A549 (cell line): Measurements from ENCODE around the gene FBXL5.

ENCODE experiments used
- EP300 ChIP-seq, 2 experiments: fragments of >200 bp; sonication (Bioruptor Twin); formaldehyde crosslinking; IDR thresholded peaks; 2 replicates in 1 of 2; 3 replicates in 1 of 2; pipeline ENCODE4 v1.6.1; 2016 to 2017
- JUN ChIP-seq, 2 experiments: fragments of >200 bp; sonication (Bioruptor Twin); formaldehyde crosslinking; IDR thresholded peaks; 2 replicates in 1 of 2; 3 replicates in 1 of 2; pipeline ENCODE4 v1.6.1; 2016 to 2017
- MAZ ChIP-seq: fragments of 150-350 bp; IDR thresholded peaks from 2 replicates; pipeline ENCODE4 v1.6.1; 2014; ENCODE audit warnings: antibody characterized with exemption, low read depth, low read length, borderline replicate concordance
- NPAS2 ChIP-seq: fragments of 250-450 bp; sonication (Bioruptor Pico); IDR thresholded peaks from 2 replicates; pipeline ENCODE4 v1.8.0; 2022; ENCODE audit warnings: mild to moderate bottlenecking, moderate library complexity, borderline replicate concordance
- NR3C1 ChIP-seq: fragments of >200 bp; sonication (Bioruptor Twin); formaldehyde crosslinking; IDR thresholded peaks from 3 replicates; pipeline ENCODE4 v1.6.1; 2017
- PHF8 ChIP-seq: fragments of 200-600 bp; sonication (generic); IDR thresholded peaks from 2 replicates; pipeline ENCODE4 v1.6.1; 2016; ENCODE audit warnings: low read depth, mild to moderate bottlenecking, antibody characterized with exemption, moderate library complexity, borderline replicate concordance
- POLR2AphosphoS2 ChIP-seq: conservative IDR thresholded peaks from 2 replicates; pipeline ENCODE4 v1.6.1; 2012; ENCODE audit warnings: low read length, improper control_type of control experiment, inconsistent platforms
- RFX5 ChIP-seq: fragments of 450-650 bp; IDR thresholded peaks from 2 replicates; pipeline ENCODE4 v1.7.1; 2014; ENCODE audit warnings: antibody characterized with exemption, mild to moderate bottlenecking, moderate library complexity
- TF ChIP-seq, protein P1 (sequence below): fragments of >200 bp; sonication (Bioruptor Twin); formaldehyde crosslinking; IDR thresholded peaks from 3 replicates; pipeline ENCODE4 v1.5.1; 2016
- TF ChIP-seq, protein P2 (sequence below): IDR thresholded peaks from 2 replicates; pipeline ENCODE4 v1.6.1; 2012
- TF ChIP-seq, protein P3 (sequence below): fragments of 200-600 bp; sonication (generic); IDR thresholded peaks from 2 replicates; pipeline ENCODE4 v1.6.1; 2016; ENCODE audit warnings: antibody characterized with exemption, mild to moderate bottlenecking, moderate library complexity
- TF ChIP-seq, protein P4 (sequence below): fragments of 150-350 bp; IDR thresholded peaks from 2 replicates; pipeline ENCODE4 v1.6.1; 2014; ENCODE audit warnings: low read depth, mild to moderate bottlenecking, low read length
- TF ChIP-seq, protein P5 (sequence below): IDR thresholded peaks from 2 replicates; pipeline ENCODE4 v1.6.1; 2012

DNA sequence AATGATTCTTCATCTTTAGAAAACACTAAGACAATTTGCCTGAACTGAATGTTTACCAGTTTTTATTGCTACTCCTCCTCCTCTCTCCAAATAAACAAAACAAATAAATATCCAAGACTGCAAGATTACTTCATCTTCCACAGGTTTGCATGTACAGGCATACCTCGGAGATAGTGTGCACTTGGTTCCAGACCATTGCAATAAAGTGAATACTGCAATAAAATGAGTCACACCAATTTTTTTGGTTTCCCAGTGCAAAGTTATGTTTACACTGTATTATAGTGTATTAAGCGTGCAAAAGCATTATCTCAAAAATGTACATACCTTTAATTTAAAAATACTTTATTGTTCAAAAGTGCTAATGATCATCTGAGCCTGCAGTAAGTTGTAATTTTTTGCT lies 53.3 kb downstream of the FBXL5 start:
- no peak for TF ChIP-seq NR3C1
- TF ChIP-seq, protein P1, sequence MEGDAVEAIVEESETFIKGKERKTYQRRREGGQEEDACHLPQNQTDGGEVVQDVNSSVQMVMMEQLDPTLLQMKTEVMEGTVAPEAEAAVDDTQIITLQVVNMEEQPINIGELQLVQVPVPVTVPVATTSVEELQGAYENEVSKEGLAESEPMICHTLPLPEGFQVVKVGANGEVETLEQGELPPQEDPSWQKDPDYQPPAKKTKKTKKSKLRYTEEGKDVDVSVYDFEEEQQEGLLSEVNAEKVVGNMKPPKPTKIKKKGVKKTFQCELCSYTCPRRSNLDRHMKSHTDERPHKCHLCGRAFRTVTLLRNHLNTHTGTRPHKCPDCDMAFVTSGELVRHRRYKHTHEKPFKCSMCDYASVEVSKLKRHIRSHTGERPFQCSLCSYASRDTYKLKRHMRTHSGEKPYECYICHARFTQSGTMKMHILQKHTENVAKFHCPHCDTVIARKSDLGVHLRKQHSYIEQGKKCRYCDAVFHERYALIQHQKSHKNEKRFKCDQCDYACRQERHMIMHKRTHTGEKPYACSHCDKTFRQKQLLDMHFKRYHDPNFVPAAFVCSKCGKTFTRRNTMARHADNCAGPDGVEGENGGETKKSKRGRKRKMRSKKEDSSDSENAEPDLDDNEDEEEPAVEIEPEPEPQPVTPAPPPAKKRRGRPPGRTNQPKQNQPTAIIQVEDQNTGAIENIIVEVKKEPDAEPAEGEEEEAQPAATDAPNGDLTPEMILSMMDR = no peak
- no peak for TF ChIP-seq PHF8
- TF ChIP-seq EP300 (IDR thresholded peaks at IDR 0.05) = no peak
- TF ChIP-seq POLR2AphosphoS2 = no peak
- no peak for TF ChIP-seq JUN (IDR thresholded peaks at IDR 0.05)
- no peak for TF ChIP-seq RFX5
- TF ChIP-seq, protein P2, sequence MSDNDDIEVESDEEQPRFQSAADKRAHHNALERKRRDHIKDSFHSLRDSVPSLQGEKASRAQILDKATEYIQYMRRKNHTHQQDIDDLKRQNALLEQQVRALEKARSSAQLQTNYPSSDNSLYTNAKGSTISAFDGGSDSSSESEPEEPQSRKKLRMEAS = no peak
- TF ChIP-seq, protein P3, sequence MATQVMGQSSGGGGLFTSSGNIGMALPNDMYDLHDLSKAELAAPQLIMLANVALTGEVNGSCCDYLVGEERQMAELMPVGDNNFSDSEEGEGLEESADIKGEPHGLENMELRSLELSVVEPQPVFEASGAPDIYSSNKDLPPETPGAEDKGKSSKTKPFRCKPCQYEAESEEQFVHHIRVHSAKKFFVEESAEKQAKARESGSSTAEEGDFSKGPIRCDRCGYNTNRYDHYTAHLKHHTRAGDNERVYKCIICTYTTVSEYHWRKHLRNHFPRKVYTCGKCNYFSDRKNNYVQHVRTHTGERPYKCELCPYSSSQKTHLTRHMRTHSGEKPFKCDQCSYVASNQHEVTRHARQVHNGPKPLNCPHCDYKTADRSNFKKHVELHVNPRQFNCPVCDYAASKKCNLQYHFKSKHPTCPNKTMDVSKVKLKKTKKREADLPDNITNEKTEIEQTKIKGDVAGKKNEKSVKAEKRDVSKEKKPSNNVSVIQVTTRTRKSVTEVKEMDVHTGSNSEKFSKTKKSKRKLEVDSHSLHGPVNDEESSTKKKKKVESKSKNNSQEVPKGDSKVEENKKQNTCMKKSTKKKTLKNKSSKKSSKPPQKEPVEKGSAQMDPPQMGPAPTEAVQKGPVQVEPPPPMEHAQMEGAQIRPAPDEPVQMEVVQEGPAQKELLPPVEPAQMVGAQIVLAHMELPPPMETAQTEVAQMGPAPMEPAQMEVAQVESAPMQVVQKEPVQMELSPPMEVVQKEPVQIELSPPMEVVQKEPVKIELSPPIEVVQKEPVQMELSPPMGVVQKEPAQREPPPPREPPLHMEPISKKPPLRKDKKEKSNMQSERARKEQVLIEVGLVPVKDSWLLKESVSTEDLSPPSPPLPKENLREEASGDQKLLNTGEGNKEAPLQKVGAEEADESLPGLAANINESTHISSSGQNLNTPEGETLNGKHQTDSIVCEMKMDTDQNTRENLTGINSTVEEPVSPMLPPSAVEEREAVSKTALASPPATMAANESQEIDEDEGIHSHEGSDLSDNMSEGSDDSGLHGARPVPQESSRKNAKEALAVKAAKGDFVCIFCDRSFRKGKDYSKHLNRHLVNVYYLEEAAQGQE = no peak
- TF ChIP-seq MAZ = no peak
- TF ChIP-seq NPAS2 (CRISPR knock-in tag) = no peak
- TF ChIP-seq, protein P4, sequence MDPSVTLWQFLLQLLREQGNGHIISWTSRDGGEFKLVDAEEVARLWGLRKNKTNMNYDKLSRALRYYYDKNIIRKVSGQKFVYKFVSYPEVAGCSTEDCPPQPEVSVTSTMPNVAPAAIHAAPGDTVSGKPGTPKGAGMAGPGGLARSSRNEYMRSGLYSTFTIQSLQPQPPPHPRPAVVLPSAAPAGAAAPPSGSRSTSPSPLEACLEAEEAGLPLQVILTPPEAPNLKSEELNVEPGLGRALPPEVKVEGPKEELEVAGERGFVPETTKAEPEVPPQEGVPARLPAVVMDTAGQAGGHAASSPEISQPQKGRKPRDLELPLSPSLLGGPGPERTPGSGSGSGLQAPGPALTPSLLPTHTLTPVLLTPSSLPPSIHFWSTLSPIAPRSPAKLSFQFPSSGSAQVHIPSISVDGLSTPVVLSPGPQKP = no peak
- TF ChIP-seq, protein P5, sequence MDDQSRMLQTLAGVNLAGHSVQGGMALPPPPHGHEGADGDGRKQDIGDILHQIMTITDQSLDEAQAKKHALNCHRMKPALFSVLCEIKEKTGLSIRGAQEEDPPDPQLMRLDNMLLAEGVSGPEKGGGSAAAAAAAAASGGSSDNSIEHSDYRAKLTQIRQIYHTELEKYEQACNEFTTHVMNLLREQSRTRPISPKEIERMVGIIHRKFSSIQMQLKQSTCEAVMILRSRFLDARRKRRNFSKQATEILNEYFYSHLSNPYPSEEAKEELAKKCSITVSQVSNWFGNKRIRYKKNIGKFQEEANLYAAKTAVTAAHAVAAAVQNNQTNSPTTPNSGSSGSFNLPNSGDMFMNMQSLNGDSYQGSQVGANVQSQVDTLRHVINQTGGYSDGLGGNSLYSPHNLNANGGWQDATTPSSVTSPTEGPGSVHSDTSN = no peak
